HG03469 (cell line): ENCODE measurements around the gene CLIC1.

ENCODE experiments used
- ATAC-seq: cut with Tn5 transposase; IDR thresholded peaks from one replicate; pipeline ENCODE4 v1.9.1; 2021; ENCODE audit warnings: mild to moderate bottlenecking, moderate library complexity, moderate number of reproducible peaks; ENCODE audit not compliant: unreplicated experiment

The CLIC1 gene

DNA sequence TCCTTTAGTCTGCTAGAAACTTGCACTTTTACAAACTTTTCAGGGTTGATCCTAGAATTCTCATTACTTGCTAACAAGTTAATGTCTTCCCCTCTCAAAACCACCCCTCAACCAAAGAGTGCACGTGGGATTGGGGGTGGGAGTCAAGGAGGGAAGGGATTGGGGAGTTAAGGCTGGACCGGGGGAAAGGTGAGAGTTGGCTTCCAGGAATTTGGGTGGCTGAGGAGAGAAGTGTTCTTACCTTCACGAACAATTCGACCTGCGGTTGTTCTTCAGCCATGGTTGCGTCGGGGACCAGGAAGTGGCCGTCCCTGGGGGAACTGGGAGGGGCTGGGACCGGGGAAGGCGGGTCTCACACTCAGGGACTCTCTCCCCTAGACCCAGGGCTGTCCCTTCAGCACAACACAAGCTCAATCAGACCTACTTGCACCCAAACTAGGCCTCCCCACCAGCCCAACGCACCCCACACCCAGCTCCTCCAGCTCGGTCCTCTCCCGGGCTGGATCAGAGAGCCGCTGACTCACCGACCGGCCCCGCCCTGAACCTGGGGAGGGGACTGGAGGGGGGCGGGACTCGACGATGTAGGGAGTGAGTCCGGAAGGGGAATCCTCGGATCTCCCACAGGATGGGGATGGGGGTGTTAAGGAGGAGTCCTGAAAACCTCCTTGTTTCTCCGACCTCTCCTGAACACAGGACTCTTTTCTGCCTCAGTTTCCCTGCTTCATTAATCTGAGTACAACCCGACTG, at the start of gene CLIC1:
Gene CLIC1 (minus strand): TSS at position 510 of the 747 bp plus-strand sequence. CDS start 230 bp downstream, at position 280.
- ATAC-seq, result no peak

DNA sequence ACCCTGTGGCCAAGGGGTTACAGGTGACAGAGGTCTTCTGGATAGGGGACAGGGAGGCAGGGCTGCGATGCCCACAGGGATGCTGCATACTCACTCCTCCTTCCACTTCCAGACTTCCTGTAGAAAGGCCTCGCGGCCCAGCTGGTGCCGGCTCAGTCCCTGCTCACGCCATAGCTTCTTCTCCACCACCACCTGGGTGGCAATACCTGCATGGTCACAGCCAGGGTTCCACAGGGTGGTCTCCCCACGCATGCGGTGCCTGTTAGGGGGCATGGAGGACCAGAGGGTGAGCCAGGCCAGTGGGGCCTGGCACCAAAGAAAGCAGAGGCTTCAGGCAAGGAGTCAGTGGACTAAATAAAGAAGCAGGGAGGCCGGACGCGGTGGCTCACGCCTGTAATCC, 49.1 kb upstream of the CLIC1 start:
- no peak for ATAC-seq

DNA sequence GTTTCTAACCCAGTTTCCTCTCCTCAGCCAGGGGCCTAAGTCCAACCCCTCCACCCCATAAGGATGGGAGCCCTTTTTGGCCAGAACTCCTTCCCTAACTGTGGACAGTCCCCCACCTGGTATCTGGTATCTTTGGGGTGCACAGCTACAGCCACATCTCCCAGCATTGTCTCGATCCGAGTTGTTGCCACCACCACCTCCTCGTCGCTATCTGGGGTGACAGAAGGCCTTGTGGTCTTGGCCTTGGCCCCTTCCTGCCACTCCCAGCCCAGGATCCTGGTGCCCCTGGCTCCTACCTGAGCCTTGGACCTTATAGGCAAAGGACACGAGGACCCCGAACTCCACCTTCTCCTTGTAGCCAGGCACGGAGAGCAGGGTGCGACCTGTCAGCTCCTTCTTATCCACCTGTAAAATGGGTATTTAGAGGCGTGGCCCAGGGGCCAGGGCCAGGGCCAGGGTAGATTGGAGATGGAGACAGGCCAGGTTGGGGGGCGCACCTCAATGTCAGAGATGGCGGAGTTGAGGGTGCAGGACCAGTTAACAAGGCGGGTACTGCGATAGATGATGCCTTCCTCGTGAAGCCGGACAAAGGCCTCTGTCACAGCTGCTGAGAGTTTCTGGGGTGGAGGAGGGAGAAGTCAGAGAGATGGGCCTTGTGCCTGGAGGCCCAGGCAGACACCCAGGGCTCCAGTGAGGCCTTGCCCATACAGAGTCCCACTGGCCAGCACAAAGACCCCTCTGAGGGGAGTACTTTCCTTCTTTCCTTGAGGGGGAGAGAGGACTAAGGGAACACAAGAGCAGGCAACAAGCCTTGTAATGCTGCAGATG, 48.0 kb upstream of the CLIC1 start:
- ATAC-seq, result no peak

DNA sequence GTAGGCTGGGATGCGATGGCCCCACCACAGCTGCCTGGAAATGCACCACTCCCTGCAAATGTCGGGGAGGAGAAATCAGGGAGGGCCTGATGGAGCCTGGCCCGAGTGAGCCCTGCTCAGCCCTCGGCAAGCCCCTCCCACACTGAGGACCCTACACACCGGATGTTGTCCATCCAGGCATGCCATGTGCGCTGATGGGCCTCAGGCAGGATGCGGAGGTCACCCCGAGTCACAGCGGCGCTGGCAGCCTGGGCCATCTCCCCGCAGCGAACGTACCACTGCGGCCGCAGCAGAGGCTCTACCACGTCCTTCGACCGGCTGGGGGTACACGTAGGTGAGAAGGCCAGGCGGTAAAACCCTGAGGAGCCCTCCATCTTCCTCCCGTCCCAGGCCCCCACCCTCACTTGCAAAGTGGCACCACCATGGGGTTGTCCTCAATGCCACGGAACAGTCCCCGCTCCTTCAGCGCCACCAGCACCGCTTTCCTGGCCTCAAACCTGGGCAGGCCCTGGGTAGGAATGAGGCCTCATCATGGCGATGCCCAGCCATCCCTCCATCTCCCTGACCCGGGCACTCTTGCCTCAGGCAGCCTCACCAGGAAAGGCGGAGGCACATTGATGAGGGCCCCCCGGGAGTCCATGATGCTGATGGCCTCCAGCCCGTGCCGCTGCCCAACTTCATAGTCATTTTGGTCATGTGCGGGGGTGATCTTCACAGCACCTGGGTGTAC, 46.0 kb upstream of the CLIC1 start:
- ATAC-seq, result no peak

DNA sequence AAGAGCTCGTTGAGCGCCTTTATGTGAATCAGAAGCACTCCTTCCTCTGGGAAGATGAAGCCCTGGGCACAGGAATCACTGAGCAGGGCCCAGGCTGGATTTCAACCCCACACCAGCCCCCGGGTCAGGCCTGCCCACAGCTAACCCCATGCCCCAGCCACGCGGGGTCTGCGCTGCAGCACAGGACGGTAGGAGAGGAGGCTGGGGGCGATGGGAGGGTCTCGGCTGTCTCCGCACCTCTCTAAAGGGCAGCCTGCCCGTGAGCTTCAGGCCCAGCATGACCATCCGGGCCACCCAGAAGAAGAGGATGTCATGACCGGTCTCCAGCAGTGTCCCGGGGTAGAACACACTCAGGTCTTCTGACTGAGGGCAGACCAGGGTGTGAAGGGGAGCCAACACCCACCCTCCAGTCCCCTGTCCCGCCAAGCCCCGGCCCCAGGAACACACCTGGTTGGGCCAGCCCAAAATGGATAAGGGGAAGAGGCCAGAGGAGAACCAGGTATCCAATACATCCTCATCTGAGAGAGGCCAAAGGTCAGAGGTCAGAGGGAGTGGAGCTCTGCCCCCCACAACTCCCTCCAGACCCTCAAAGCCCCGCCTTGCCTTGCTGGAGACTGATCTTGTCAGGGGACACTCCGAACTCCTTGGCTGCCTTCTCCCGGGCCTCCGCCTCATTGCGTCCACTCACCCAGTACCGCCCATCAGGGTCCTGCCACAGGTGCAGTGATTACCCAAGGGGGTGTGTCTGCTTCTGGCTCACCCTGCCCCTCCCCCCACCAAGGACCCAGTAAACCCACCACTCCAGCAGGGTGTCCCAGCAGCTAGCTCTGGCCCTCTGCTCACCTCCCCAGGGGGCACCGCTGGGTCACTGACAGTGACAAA, 45.2 kb upstream of the CLIC1 start:
- ATAC-seq, result no peak

DNA sequence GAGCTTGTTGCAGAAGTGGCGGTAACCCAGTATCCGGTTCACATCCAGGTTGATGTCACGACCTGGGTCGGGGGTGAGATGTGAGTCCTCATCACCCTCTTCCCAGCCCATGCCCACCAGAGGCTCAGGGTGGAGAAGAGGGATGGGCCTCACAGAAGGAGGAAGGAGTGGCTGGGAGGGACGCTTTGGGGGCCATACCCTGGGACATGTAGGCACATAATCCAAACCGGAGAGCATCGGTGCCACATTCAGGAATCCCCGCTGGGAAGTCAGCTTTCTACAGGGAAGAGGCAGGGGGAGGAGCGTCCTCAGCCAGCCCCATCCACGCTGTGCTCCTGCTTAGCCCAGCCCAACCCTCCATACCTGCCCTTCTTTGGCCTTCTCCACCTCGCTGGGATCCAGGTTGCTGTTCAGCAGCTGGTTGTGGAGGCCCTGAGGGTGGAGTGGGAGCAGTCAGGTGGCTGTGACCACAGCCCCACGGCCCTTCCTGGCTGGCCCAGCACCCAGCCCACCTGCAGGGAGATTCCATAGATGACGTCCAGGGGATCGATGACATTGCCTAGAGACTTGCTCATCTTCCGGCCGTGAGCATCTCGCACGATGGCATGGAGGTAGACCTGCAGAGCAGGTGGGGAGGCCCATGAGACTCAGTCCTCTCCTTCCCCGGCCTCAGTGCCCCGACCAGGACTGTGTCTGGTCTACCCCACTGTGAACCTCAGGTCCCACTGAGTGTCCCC, 44.3 kb upstream of the CLIC1 start:
- ATAC-seq, result no peak

DNA sequence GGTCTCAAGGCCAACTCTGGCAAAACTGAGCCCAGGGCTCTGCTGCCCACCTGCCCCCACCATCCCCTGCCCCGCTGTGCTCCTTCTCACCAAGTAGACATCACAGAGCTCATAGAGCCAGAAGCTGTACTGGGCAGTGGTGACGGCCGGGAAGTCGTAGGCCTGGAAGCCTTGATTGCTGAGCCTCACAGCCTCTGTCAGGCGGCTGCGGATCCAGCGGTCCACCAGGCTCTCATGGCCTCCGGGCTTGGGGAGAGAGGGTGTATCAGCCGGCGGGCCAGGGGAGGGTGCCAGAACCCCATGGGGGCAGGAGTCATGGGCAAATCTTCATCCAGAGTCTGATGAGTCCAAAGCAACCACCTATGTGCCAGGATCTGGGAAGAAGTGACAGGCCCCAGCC, 43.6 kb upstream of the CLIC1 start:
- no peak for ATAC-seq

DNA sequence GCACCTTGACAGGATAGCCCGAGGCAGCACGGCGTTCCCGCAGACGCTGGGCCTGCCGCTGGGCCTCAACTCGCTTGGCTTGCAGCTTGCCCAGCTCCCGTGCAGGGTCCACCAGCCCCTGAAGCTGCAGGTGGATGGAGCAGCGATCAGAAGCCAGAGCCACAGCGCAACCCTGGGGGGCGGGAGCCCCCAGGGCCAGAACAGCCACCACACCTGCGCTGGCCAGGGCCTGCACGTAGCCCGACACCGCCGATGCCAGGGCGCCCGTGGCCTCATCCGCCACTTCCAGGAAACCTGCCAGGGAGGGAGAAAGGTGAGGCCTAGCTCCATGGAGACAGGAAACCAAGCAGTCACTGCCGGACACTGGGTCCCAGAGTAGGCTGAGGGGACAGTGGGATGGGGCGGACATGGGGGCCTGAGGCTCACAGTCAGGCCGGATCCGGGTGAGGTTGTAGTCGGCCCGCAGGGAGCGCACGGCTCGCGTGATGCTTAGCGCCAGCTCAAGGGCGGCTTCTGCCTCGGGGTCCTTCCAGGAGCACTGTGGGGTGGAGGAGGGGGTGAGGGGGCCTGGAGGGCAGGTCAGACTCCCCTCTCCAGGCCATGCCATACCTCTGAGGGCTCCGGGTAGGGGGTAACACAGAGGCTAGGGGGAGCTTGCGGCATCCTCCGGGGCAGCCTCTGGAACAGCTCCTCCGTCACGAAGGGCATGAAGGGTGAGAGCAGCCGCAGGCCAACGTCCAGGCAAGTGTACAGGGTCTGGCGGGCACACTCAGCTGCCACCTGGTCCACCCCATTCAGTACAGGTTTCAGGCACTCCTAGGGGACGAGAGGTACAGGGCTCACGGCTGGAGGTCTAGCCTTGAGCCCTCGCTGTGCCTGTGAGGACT, 42.9 kb upstream of the CLIC1 start:
- no peak for ATAC-seq

DNA sequence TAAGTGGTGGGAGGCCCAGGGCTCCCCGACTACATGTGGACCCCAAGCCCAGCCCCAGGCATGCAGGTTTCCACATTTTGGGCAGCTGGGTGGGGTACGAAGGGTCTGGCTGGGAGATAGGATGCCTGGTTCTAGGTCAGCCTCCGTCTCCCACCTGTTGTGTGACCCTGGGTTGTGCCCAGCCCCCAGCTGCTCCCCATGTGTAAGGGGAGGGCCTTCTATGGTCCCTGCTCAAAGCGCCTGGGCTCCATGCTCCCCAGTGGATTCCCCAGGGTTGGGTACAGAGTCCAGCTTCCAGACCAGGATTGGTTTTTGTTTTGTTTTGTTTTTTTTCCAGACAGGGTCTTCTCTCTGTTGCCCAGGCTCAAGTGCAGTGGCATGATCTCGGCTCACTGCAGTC, 41.9 kb upstream of the CLIC1 start:
- no peak for ATAC-seq

DNA sequence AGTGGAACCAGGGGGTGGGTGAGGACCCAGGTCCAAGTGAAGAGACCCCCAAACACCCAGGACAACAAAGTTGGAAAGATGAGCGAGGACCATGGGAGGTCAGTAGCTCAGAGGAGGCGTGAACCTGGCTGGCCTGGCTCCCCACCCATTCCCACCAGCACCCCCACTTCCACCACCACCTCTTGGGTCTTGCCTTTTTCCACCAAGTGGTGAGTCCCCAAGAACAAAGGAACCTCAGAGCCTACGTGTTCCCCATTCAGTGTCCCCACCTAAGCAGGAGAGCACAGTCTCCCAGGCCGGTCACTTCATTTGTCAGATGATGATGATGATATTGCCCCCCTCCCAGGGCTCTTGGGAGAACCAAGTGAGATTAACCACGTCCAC, 41.3 kb upstream of the CLIC1 start:
- no peak for ATAC-seq

DNA sequence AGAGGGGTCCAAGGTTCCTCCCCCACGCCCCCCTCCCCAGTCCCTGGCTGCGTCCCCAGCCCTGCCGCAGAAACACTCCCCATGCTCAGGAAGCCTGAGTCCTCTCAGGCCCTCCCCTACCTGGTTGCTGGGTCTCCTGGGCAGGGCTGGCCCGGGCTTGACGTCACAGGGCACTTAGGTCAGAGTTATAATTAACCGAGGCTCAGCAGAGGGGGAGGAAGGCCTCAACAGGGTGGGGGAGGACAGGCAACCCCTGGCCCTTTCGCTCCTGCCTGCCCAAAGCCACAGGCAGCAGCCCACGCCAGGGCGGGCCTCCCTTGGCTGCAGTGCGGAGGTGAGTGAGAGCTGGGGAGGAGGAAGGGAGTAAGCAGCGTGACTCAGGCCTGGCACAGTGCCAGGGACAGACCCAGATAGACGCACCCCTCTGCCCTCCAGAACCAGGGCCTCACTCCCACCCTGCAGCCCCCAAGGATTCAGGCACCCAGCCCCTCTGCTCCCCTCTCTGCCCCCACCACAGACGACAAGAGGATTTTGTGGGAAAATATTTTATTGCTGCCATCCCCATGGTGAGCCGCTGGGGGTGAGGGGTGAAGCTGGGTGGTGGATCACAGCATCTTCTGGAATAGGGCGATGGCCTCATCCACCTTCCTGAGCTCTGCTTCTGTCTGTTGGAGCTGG, 40.8 kb upstream of the CLIC1 start, which contains the start of gene VWA7:
Gene VWA7 (minus strand): TSS at position 340 of the 678 bp plus-strand sequence. CDS start 549 bp downstream, outside the sequence.
- ATAC-seq, result peak; percentile 47

DNA sequence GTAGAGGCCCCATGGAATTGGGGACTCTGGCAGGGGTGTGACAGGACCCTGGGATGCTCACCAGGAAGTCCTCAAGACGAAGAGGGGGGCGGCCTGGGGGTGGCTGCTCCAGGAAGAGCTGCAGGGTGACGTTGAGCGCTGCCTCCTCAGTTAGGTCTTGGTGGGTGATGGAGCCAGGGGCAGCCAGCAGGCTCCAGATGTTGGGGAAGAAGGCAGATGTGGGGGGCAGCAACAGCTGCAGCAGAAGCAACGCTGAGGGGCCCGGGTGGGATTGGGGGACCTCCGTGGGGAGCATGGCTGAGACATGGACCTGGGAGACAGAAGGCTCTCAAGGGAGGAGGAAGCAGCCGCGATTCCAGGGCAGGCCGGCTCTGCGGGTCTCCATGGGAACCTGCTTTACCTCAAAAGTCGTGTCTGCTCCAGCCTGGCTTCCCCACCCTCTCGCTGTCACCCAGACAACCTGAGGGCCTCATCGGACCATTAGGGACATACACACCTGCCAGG, 40.2 kb upstream of the CLIC1 start:
- ATAC-seq, result no peak

DNA sequence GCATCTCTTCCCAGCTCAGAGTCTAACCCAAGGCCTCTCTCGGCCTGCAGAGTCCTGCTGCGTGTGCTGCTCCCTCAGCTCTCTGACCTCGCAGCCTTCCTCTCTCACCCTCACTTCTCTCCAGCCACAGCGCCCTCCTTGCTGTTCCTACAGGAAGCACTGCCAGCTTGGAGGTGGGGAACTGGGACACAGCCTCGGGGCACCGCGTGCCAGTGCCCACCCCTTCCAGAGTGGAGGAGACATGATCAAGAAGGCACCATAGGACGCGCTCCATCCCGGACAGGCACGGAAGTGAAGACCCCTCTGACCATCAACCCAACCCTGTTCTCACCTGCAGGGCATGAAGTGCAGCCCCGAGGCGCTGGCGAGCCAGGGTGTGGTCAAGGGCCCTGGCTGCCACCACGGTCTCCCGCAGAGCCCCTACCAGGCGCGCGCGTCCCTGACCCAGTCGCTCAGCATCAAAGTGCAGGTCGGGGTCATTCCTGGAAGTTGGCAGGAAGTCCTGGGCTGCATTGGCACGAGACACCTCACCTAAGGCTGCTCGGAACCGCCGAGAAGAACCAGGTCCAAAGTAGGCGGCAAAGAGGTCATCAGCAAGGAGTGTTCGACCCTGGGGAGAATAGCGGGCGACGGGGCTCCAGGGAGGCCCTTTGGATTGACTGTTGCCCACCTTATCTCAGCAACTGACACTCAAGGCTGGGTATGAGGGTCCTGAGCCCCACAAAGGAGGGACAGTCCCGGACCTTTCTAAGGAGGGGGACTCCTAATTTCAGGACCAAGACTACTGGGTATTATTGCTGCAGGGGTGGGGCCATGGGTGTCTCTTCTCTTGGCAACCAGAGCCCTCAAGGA, 39.5 kb upstream of the CLIC1 start:
- no peak for ATAC-seq

DNA sequence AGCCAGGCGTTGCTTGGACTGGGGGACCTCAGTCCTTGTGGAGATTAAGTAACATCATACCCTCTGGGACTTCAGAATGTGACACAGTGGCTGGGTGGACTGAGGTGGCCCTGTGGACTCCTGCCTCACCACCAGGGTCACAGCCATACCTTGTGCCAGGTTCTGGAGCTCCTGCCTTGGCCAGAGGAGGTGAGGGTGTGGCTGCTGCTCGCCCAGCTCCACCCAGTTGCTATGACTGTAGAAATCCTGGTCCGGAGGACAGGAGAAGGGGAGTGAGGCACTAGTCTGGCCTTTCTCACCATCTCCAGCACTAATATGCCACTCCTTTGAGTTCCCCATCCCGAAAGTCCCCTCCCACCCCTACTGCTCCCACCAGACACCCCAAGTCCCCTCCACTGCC, 38.9 kb upstream of the CLIC1 start:
- no peak for ATAC-seq

DNA sequence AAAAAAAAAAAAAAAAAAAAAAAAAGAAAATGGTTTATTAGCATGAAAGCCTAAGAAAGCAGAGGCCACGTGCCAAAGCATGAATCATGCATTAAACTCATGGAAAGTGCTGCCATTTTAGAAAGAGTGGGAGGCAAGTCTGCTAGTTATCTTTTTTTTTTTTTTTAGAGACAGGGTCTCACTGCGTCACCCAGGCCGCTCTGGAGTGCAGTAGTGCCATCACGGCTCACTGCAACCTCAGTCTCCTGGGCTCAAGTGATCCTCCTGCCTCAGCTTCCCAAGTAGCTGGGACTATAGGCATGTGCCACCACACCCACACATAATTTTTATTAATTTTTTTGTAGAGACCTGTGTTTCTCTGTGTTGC, 35.6 kb upstream of the CLIC1 start:
- ATAC-seq, result no peak

DNA sequence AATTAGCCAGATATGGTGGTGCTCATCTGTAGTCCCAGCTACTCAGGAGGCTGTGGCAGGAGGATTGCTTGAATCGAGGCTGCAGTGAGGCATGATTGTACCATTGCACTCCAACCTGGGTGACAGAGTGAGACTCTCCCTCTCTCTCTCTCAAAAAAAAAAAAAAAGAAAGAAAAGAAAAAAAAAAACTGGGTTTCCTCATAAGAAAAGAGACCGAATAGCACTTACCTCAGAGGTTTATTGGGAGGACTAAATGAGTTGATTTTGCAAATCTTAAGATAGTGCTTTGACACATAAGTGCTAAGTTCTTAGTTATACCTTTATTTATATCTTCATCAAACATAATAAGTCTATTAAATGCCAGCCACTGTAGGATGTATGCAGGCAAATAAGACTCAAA, 34.5 kb upstream of the CLIC1 start:
- no peak for ATAC-seq

DNA sequence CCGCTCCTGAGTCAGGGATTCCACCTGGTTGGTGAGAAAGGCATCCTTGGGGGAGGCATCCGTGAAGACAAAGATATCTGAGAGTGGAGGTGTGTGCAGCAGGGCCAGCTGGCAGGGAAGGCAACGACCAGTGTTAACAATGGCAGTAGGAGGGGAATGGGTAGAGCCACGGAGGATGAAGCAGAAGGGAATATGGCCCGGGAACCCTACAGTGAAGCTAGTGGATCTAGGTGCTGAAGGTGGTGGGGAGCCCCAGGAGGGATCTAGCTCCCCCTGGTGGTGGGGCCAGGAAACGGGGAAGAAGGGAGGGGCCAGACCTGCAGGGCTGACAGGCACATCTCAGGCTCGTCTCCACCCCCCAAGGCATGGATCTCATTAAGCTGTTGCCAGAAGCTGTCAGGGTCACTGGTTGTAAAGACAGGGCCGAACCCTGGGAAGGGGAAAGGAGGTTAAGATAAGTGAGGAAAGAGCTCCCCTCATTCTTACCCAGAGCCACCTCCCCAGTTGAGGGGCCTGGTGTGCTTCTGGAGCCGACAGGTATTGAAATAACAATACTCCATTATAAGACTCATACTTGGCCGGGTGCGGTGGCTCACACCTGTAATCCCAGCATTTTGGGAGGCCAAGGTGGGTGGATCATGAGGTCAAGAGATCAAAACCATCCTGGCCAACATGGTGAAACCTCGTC, 33.5 kb upstream of the CLIC1 start:
- no peak for ATAC-seq
